ENCODE data around the gene MN1.

- TF ChIP-seq, protein P1, sequence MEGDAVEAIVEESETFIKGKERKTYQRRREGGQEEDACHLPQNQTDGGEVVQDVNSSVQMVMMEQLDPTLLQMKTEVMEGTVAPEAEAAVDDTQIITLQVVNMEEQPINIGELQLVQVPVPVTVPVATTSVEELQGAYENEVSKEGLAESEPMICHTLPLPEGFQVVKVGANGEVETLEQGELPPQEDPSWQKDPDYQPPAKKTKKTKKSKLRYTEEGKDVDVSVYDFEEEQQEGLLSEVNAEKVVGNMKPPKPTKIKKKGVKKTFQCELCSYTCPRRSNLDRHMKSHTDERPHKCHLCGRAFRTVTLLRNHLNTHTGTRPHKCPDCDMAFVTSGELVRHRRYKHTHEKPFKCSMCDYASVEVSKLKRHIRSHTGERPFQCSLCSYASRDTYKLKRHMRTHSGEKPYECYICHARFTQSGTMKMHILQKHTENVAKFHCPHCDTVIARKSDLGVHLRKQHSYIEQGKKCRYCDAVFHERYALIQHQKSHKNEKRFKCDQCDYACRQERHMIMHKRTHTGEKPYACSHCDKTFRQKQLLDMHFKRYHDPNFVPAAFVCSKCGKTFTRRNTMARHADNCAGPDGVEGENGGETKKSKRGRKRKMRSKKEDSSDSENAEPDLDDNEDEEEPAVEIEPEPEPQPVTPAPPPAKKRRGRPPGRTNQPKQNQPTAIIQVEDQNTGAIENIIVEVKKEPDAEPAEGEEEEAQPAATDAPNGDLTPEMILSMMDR (IDR thresholded peaks at IDR 0.05) = no peak
- no peak for TF ChIP-seq EZH2 (IDR thresholded peaks at IDR 0.05; ENCODE audit: borderline replicate concordance, insufficient read depth, low read depth, low read length, poor library complexity, severe bottlenecking)
Observed at GRCh38 chr22:27745154-27745553, 56.4 kb downstream of the MN1 start.
